ENCODE results near the gene EPHB1. TPM values are rescaled to one million over a fixed set of nuclear protein-coding genes. Genes with fewer than 3 reads are reported as not detected.

The EPHB1 gene
- polyA plus RNA-seq, 6 donors from 2014 or later, result not detected

DNA sequence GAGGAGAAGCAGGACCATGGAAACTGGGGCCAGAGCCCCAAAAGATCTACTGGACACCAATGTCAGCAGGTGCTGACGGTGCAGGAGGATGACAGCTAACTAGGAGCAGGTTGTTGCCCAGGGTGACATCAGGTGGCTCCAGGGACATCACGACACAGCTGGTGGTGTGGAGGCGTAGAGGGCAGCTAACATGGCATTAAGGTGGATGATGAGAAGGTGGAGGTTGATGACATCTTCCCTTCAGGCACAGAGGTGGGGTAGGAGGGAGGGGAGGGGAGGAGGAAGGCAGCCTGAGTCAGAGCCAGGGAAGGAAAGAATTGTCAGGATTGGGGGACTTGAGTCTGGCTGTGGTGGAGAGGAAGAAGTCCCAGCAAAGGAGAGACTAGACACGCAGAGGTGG is 1.5 kb upstream of the EPHB1 start:
- Mint-ChIP-seq H3K4me1 (peaks cover 12% of the 10 kb centered on the region in 3 donors), H3K9me3 (peaks cover 0 to 2% (median 0%) of the 10 kb centered on the region in 7 donors), H3K4me3 (peak overlapping the region in 2 of 8 donors; percentile 39 to 67), H3K27ac (no peak overlapping the region), H3K36me3 (no peaks in the 10 kb centered on the region), H3K27me3 (peaks cover 27 to 76% (median 71%) of the 10 kb centered on the region in 3 donors)
- DNase-seq (no peak), ATAC-seq (ENCODE audit: low read depth in 2 of 2) (no peak)

DNA sequence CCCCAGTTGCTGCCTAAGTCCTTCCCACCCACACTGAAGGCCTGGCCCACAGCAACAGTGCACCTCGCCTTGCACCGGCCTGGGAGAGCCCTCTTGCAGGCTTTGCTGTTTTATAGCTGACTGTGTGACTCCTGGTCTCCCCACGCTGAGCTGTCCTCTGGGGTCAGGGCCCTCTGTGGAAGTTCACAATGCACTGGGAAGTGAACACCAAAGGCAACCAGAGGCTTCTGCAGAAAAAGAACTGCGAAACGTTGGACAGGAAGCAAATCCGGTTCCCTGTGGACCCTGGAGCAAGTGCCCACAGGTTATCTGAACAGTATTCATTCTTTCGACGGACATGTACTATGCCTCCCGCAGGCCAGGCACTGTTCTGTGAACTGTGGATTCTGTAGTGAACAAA is 737 bp upstream of the EPHB1 start:
- Mint-ChIP-seq H3K27me3 (peaks cover 31 to 78% (median 72%) of the 10 kb centered on the region in 3 donors), H3K4me3 (peak overlapping the region in 7 of 8 donors; percentile 29 to 95 (median 50)), H3K9me3 (peaks cover 0 to 2% (median 0%) of the 10 kb centered on the region in 7 donors), H3K4me1 (peaks cover 12% of the 10 kb centered on the region in 3 donors), H3K36me3 (no peaks in the 10 kb centered on the region), H3K27ac (no peak overlapping the region)
- no peak for DNase-seq
- ATAC-seq (ENCODE audit: low read depth in 2 of 2), result no peak

DNA sequence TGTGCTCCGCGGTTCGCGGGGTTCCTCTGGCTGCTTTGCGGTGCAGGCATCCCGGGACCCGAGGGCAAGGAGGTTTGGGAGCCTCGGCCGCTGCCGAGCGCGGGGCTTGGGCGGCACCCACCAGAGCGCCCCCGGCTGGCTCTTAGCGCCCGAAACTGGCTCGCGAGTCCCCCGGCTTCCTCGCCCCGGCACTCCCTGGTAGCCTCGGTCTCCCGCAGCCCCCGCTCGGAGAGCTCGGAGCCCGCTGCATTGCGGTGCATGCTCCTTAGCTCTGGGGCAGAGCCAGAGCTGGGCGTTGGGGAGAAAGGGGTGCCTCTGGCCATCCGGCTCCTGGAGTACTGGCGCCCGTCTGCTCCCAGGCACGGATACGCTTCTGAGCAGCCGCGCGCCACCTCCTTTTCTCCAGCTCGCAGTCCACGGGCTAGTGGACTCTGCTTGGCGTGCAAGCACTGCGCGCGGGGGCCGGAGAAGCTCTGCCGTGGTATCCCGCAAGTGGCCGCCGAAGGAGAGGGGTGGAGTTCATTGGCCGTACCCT is 753 bp downstream of the EPHB1 start:
- Mint-ChIP-seq H3K9me3 (peaks cover 0 to 2% (median 0%) of the 10 kb centered on the region in 7 donors), H3K27me3 (peaks cover 36 to 75% (median 74%) of the 10 kb centered on the region in 3 donors), H3K4me1 (peaks cover 12% of the 10 kb centered on the region in 3 donors), H3K4me3 (peak overlapping the region in 5 of 8 donors; percentile 86 to 95 (median 89)), H3K36me3 (no peaks in the 10 kb centered on the region), H3K27ac (no peak overlapping the region)
- DNase-seq (no peak), ATAC-seq (ENCODE audit: low read depth in 2 of 2) (no peak)

- Mint-ChIP-seq H3K9me3 (peaks cover 0 to 2% (median 0%) of the 10 kb centered on the region in 7 donors), H3K4me1 (peaks cover 12% of the 10 kb centered on the region in 3 donors), H3K36me3 (no peaks in the 10 kb centered on the region), H3K27ac (no peak overlapping the region), H3K4me3 (peak overlapping the region in 4 of 8 donors; percentile 3 to 55 (median 38)), H3K27me3 (peaks cover 38 to 74% (median 74%) of the 10 kb centered on the region in 3 donors)
- ATAC-seq (ENCODE audit: low read depth in 2 of 2), result no peak
- no peak for DNase-seq
Observed at GRCh38 chr3:134796281-134797056, 1.4 kb downstream of the EPHB1 start.

GRCh38 chr3:134797057-134797740 is 2.1 kb downstream of the EPHB1 start:
- Mint-ChIP-seq H3K36me3 (no peaks in the 10 kb centered on the region), H3K27me3 (peaks cover 38 to 74% (median 68%) of the 10 kb centered on the region in 3 donors), H3K27ac (no peak overlapping the region), H3K9me3 (peaks cover 0 to 2% (median 0%) of the 10 kb centered on the region in 7 donors), H3K4me3 (peak overlapping the region in 2 of 8 donors; percentile 41 to 55), H3K4me1 (peaks cover 12% of the 10 kb centered on the region in 3 donors)
- no peak for ATAC-seq (ENCODE audit: low read depth in 2 of 2)
- DNase-seq, result no peak

- H3K27me3 Mint-ChIP-seq, result peaks cover 37 to 67% (median 63%) of the 10 kb centered on the region in 3 donors
- H3K9me3 Mint-ChIP-seq, result peaks cover 0 to 2% (median 0%) of the 10 kb centered on the region in 7 donors
- no peak for ATAC-seq (ENCODE audit: low read depth in 2 of 2)
- no peaks in the 10 kb centered on the region for H3K36me3 Mint-ChIP-seq
- peaks cover 12% of the 10 kb centered on the region in 3 donors for H3K4me1 Mint-ChIP-seq
- no peak for DNase-seq
- no peak overlapping the region for H3K27ac Mint-ChIP-seq
- H3K4me3 Mint-ChIP-seq, result peak overlapping the region in 3 of 8 donors; percentile 34 to 47 (median 44)
Observed at GRCh38 chr3:134797741-134798451, 2.8 kb downstream of the EPHB1 start.

DNA sequence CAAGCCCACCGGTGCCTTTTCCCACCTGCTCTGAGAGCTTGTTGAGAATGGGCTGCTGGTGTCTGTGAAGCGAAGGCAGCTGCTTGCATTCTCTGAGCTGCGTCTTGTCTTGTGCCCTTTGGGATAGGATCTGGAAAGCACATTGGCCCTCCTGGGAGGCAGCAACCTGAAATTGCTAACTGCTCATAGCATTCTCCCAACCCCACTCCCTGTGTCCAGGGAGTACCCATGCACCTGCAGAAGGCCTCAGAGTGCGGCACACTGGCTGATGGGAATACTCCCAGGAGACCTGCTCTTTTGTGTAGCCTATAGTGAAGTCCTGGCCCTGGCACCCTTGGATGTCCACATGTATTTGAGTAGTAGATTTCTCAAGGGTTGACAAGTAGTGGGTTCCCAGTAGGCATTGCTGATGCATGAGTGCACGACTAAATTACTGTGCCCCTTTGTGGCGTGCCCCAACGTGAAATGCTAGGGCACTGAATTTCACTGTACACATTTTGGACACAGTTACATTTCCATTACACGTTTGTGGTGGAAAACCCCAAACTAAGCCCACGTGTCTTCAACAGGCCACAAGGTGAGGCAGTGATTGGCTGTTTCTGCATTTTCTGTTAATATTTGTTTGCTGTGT is 3.7 kb downstream of the EPHB1 start:
- Mint-ChIP-seq H3K27ac (no peak overlapping the region), H3K4me3 (no peak overlapping the region), H3K36me3 (no peaks in the 10 kb centered on the region), H3K27me3 (peaks cover 37 to 58% (median 54%) of the 10 kb centered on the region in 3 donors), H3K9me3 (no peaks in the 10 kb centered on the region), H3K4me1 (peaks cover 12% of the 10 kb centered on the region in 3 donors)
- DNase-seq (no peak), ATAC-seq (ENCODE audit: low read depth in 2 of 2) (no peak)

- H3K4me3 Mint-ChIP-seq, result no peak overlapping the region
- H3K36me3 Mint-ChIP-seq, result no peaks in the 10 kb centered on the region
- ATAC-seq (ENCODE audit: low read depth in 2 of 2) (no peak), DNase-seq (no peak)
- peaks cover 12% of the 10 kb centered on the region in 3 donors for H3K4me1 Mint-ChIP-seq
- no peaks in the 10 kb centered on the region for H3K9me3 Mint-ChIP-seq
- H3K27ac Mint-ChIP-seq, result no peak overlapping the region
- peaks cover 41 to 55% (median 49%) of the 10 kb centered on the region in 3 donors for H3K27me3 Mint-ChIP-seq
Observed at GRCh38 chr3:134799393-134799792, 4.3 kb downstream of the EPHB1 start.

- ATAC-seq (ENCODE audit: low read depth in 2 of 2) (no peak), DNase-seq (no peak)
- H3K4me3 Mint-ChIP-seq, result no peak overlapping the region
- H3K9me3 Mint-ChIP-seq, result no peaks in the 10 kb centered on the region
- H3K27me3 Mint-ChIP-seq, result peaks cover 36 to 63% (median 55%) of the 10 kb centered on the region in 3 donors
- H3K36me3 Mint-ChIP-seq, result no peaks in the 10 kb centered on the region
- peak overlapping the region in 1 of 6 donors; percentile 53 for H3K27ac Mint-ChIP-seq
- peaks cover 0 to 3% (median 3%) of the 10 kb centered on the region in 3 donors for H3K4me1 Mint-ChIP-seq
Observed at GRCh38 chr3:134801204-134801958, 6.3 kb downstream of the EPHB1 start.

GRCh38 chr3:134802428-134803050 is 7.5 kb downstream of the EPHB1 start:
- no peaks in the 10 kb centered on the region for H3K9me3 Mint-ChIP-seq
- ATAC-seq (ENCODE audit: low read depth in 2 of 2) (no peak), DNase-seq (no peak)
- H3K36me3 Mint-ChIP-seq, result no peaks in the 10 kb centered on the region
- H3K4me3 Mint-ChIP-seq, result no peak overlapping the region
- H3K4me1 Mint-ChIP-seq, result no peaks in the 10 kb centered on the region
- peaks cover 37 to 66% (median 53%) of the 10 kb centered on the region in 3 donors for H3K27me3 Mint-ChIP-seq
- no peak overlapping the region for H3K27ac Mint-ChIP-seq

GRCh38 chr3:134803051-134803505 is 8.0 kb downstream of the EPHB1 start:
- no peak overlapping the region for H3K4me3 Mint-ChIP-seq
- DNase-seq (no peak), ATAC-seq (ENCODE audit: low read depth in 2 of 2) (no peak)
- H3K27me3 Mint-ChIP-seq, result peaks cover 32 to 62% (median 53%) of the 10 kb centered on the region in 3 donors
- no peak overlapping the region for H3K27ac Mint-ChIP-seq
- H3K36me3 Mint-ChIP-seq, result no peaks in the 10 kb centered on the region
- H3K4me1 Mint-ChIP-seq, result no peaks in the 10 kb centered on the region
- H3K9me3 Mint-ChIP-seq, result no peaks in the 10 kb centered on the region

DNA sequence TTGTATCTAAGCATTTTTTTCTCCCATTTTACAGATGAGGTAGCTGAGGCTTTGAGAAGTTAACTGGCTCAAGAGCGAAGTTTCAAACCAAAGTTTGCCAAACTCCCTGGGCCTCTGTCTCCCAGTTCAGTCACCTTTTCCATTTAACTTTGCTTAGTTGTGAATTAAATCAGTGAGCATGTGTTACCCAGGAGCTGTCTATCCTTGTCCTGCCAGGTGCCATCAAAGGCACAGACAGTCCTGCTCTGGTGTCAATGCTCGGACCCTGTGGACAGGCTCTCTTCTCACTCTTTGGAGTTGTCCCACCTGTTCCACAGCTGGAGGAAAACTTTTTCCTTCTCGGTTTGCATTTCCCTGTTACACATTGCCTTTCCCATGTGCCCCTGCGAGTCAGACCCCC is 8.6 kb downstream of the EPHB1 start:
- H3K9me3 Mint-ChIP-seq, result no peaks in the 10 kb centered on the region
- no peak overlapping the region for H3K27ac Mint-ChIP-seq
- no peaks in the 10 kb centered on the region for H3K4me1 Mint-ChIP-seq
- H3K36me3 Mint-ChIP-seq, result no peaks in the 10 kb centered on the region
- no peak for DNase-seq
- H3K27me3 Mint-ChIP-seq, result peaks cover 31 to 58% (median 50%) of the 10 kb centered on the region in 3 donors
- H3K4me3 Mint-ChIP-seq, result no peak overlapping the region
- no peak for ATAC-seq (ENCODE audit: low read depth in 2 of 2)

All from naive B cell (primary cell).